GM12873 (cell line): Measurements from ENCODE around the gene RNF166.

ENCODE experiments used
- CTCF ChIP-seq: IDR thresholded peaks from 2 replicates; pipeline ENCODE4 v1.5.1; 2012; ENCODE audit warnings: low read depth, mild to moderate bottlenecking, moderate library complexity, low read length, control low read depth; ENCODE audit not compliant: insufficient read depth; ENCODE audit errors: missing control alignments

RNF166 gene

DNA sequence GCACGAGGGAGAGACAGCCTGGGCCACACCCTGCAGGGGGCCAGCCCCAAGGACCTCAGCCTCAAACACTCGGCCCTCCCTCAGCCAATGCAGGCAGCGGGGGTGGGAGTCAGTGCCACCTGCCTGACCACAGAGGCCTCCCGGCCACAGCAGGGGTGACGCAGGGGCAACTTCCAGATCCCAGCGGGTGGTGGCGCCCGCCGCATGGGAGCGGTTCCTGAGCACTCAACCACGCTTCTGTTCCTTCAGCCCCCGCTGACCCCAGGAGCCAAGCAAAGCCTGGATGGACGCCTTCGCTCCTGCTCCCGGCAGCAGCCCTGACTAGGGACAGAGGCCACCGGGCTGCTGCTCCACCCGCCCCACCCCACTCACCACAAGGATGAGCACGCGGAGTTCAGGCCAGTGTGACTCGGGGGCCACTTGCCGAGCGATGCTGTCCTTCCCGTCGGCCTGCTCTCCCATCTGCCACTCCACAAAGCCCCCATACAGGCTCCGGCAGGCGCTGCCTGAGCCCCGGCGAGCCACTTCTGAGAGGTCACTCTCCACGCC, 50.4 kb downstream of the RNF166 start:
- no peak for TF ChIP-seq CTCF

DNA sequence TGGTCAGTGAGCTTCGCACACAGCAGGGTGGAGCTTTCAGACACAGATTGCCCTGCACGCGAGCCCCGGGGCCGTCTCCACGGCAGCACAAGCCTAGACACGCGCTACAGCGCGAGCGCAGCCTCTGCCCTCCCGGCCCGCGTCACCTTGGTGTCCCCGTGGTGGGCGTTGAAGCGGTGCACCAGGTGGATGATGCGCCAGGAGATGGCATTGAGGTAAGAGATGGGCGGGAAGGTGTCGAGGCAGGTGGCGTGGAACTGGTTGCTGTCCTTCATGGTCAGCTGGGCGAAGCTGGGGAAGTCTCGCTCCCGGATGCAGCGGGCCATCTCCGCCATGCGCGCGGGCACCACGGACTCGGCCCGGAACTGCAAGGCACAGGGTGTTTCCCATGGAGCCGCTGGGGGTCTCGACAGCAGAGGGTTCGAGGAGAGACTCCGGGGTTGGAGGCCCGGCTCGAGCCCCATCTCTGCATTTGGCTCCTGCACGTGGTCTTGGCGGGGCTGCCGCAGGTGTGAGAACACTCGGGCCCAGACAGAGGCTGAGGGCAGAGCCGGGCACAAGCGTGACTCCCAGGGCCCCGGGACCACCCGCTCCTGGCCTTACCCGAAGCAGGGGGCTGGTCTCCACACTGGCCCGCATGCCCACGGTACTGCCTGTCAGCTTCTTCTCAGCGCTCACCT, 51.0 kb downstream of the RNF166 start:
- no peak for TF ChIP-seq CTCF

GRCh38 chr16:88654363-88655052, 51.7 kb downstream of the RNF166 start:
- TF ChIP-seq CTCF, result no peak

DNA sequence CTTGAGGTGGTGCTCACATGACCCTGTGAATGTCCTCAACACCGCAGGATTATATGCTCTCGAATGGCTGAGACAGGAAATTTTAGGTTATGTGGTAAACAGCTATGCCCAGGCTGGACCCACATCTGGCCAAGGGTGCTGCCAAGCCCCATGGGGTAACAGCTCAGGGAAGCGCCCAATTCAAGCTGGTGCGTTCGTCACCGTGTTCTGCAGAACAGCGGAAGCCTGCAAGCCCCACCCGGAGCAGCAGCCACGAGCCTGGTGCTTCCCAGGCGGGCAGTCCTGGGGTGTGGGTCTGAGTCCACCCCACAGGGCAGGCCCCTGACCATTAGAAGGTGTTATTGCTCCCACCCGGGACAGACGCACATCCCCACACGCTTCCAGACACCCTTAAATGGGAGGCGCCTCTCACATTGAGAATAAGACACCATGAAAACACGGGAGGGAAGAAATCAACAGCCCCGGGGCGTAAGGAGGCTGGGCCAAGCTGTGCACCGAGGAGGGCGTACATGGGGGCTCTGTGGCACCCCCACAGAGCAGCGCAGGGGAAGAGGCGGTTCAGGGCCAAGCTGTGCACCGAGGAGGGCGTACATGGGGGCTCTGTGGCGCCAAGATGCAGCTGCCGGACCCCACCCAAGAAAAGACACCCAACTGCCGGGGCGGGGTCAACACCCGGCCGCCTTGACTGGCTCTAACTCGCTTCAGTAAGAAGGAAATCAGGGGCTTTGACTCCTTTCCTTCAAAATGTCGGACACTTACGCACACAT, 52.4 kb downstream of the RNF166 start:
- no peak for TF ChIP-seq CTCF

DNA sequence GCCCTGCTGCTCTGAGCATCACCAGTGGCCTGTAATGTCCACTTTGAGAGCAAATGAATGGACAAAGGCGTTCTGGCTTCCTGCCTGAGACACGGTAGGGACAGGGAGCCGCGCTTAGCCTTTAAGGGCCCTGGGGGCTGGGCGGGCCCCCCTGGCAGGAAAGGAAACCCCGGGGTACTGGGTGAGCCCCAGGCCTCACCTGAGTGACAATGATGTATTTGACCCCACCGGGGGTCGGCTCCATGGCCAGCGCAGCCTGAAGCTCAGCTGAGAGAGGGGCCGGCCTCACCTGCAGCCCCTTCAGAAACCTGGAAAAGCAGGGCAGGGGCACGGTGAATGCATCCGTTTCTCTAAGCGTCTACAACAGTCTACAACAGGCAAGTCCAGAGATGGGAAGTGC, 53.1 kb downstream of the RNF166 start:
- no peak for TF ChIP-seq CTCF

GRCh38 chr16:88652762-88653063, 53.5 kb downstream of the RNF166 start:
- TF ChIP-seq CTCF, result no peak
